ENCODE data around the gene PTGES2.

Gene PTGES2

DNA sequence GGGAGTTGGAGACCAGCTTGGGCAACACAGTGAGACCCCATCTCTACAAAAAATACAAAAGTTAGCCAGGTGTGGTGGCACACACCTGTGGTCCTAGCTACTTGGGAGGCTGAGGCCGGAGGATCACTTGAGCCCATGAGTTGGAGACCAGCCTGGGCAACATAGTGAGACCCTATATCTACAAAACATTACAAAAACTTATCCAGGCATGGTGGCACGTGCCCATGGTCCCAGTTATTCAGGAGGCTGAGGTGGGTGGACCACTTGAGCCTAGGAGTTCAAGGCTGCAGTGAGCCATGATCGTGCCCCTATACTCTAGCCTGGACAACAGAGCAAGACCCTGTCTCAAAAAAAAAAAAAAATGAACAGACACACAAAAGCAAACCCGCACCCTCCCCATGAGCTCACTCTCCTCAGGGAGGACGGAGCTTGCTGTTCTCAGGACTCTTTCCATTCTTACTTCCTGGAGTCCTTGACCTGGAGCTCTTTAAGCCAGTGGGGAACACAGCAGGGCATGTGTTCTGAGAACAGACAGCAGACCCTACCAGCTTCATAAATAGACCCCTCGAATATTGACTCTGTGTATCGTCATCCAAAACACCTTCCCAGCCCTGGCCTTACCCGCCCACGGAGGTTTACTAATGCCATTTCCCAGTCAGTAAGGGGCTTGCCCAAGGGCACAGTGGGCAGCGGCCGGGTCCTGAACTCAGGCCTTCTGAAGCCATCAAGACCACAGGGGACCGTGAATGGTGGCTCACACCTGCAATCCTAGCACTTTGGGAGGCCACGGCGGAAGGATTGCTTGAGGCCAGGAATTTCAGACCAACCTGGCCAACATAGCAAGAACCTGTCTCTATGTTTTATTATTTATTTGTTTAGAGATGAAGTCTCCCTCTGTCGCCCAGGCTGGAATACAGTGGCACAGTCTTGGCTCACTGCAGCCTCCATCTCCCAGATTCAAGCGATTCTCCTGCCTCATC, 11.1 kb downstream of the PTGES2 start:
- no peak overlapping the region for H3K4me2 ChIP-seq (ENCODE audit: low read depth, low read length)

DNA sequence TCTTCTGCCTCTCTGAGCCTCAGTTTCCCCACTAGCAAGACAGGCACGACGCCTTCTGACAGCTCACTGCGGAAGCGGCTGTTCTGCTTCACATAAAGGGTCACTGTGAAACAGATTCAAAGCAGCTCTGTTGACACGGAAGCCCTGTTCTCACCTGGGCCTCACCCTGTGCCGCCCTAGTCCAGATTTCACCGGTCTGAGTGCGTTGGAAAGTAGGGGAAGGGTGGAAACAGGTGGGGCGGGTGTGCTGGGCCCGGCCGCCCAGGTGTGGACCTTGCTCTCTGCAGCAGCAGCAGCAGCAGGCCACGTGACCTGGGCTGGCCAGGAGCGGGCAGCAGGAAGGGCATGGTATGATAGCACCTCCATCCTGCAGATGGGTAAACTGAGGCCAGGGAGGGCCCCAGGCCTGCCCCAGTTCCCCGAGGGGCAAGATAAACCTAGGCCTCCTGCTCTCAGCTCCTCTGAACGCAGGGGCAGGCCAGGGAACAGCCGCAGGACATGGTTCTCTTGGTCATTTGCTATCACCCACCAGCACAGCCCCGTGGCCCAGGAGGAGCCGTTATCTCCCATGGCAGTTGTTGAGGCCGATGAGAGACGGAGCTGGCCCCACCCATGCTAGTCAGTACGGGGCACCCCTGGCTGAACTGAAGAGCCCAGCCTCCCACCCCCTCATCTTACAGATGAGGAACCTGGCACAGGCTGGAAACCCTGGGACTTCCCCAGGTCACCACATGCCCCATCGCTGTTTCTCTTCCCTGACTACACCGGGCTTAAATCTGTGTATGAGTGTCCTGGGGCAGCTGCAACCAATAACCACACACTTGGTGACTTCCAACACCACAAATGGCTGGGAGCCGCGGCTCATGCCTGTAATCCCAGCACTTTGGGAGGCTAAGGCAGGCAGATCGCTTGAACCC, 12.1 kb downstream of the PTGES2 start:
- no peaks in the 10 kb centered on the region for H3K9me3 ChIP-seq (replicated peaks; ENCODE audit: insufficient read depth, low read length)
- no peak overlapping the region for H3K27ac ChIP-seq (ENCODE audit: low read length)
- TF ChIP-seq, protein P1, sequence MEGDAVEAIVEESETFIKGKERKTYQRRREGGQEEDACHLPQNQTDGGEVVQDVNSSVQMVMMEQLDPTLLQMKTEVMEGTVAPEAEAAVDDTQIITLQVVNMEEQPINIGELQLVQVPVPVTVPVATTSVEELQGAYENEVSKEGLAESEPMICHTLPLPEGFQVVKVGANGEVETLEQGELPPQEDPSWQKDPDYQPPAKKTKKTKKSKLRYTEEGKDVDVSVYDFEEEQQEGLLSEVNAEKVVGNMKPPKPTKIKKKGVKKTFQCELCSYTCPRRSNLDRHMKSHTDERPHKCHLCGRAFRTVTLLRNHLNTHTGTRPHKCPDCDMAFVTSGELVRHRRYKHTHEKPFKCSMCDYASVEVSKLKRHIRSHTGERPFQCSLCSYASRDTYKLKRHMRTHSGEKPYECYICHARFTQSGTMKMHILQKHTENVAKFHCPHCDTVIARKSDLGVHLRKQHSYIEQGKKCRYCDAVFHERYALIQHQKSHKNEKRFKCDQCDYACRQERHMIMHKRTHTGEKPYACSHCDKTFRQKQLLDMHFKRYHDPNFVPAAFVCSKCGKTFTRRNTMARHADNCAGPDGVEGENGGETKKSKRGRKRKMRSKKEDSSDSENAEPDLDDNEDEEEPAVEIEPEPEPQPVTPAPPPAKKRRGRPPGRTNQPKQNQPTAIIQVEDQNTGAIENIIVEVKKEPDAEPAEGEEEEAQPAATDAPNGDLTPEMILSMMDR (IDR thresholded peaks at IDR 0.05; ENCODE audit: low read length) = no peak
- TF ChIP-seq EZH2 (optimal IDR thresholded peaks at IDR 0.05; ENCODE audit: low read depth, low read length) = no peak
- TF ChIP-seq EZH2phosphoT487 (IDR thresholded peaks at IDR 0.05; ENCODE audit: low read length) = no peak
- H4K20me1 ChIP-seq (ENCODE audit: insufficient read depth, low read length) = no peaks in the 10 kb centered on the region
- no peak overlapping the region for H2AFZ ChIP-seq (ENCODE audit: low read length)
- no peaks in the 10 kb centered on the region for H3F3A ChIP-seq (ENCODE audit: insufficient read depth, low read length)
- no peak overlapping the region for H3K4me2 ChIP-seq (ENCODE audit: low read depth, low read length)
- no peaks in the 10 kb centered on the region for H3K36me3 ChIP-seq (replicated peaks; ENCODE audit: insufficient read depth, low read length)
- H3K79me2 ChIP-seq (ENCODE audit: low read length) = no peaks in the 10 kb centered on the region
- DNase-seq = no peak
- no peaks in the 10 kb centered on the region for H3K9me2 ChIP-seq (replicated peaks; ENCODE audit: insufficient read depth, low read length)
- no peak overlapping the region for H3K4me3 ChIP-seq (ENCODE audit: low read length)
- no peaks in the 10 kb centered on the region for H3K4me1 ChIP-seq (ENCODE audit: low read length)
- H3K27me3 ChIP-seq (replicated peaks; ENCODE audit: insufficient read depth, low read length) = no peaks in the 10 kb centered on the region
- no peak overlapping the region for H3K9ac ChIP-seq (ENCODE audit: low read length)

More for the DNA sequence above, 11.1 kb downstream of the PTGES2 start:
- H2AFZ ChIP-seq (ENCODE audit: low read length) = no peak overlapping the region
- TF ChIP-seq EZH2phosphoT487 (IDR thresholded peaks at IDR 0.05; ENCODE audit: low read length) = no peak
- no peak for TF ChIP-seq EZH2 (optimal IDR thresholded peaks at IDR 0.05; ENCODE audit: low read depth, low read length)
- TF ChIP-seq, protein P1 (IDR thresholded peaks at IDR 0.05; ENCODE audit: low read length) = no peak
- H4K20me1 ChIP-seq (ENCODE audit: insufficient read depth, low read length) = no peaks in the 10 kb centered on the region
- no peaks in the 10 kb centered on the region for H3K4me1 ChIP-seq (ENCODE audit: low read length)
- H3K27me3 ChIP-seq (replicated peaks; ENCODE audit: insufficient read depth, low read length) = no peaks in the 10 kb centered on the region
- no peaks in the 10 kb centered on the region for H3K9me2 ChIP-seq (replicated peaks; ENCODE audit: insufficient read depth, low read length)
- no peaks in the 10 kb centered on the region for H3K36me3 ChIP-seq (replicated peaks; ENCODE audit: insufficient read depth, low read length)
- DNase-seq = no peak
- no peak overlapping the region for H3K9ac ChIP-seq (ENCODE audit: low read length)
- no peak overlapping the region for H3K27ac ChIP-seq (ENCODE audit: low read length)
- no peak overlapping the region for H3K4me3 ChIP-seq (ENCODE audit: low read length)
- no peaks in the 10 kb centered on the region for H3F3A ChIP-seq (ENCODE audit: insufficient read depth, low read length)
- H3K79me2 ChIP-seq (ENCODE audit: low read length) = no peaks in the 10 kb centered on the region
- no peaks in the 10 kb centered on the region for H3K9me3 ChIP-seq (replicated peaks; ENCODE audit: insufficient read depth, low read length)

DNA sequence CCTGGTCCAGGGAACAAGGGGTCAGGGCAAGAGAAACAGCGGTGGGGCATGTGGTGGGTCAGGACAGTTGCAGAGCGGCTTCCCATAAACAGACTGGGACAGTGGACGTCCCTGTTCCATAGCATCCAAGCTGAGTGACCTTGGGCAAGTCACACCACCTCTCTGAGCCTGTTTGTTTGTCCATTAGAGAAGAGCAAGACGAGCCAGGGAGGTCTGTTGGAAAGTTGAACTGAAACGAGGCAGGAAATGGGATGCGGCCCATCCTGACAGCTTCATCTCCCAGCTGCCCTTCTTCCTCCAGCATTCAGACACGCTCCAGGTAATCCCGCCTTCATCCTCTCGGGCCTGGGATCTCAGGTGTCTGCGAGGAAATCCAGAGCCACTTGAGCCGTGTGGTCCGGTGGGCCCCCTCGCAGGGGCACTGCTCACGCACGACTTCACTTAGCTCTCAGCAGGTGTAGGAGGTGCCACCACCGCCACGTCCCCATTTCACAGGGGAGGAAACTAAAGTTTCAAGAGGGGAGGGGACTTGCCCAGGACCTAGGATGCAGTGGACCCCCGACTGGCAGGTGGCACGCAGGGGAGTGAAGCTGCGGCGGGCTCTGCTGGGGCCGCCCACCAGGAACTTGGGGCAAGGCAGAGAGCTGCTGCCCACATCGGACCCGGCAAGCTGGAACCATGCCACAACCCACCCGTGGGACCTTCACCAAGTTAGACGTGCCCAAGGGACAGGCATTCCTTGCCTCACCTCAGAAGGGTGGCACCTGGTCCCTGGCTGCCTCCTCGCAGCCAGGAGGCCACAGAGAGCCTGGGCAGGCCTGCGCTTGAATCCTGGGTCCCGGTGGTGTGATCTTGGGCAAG, 13.0 kb downstream of the PTGES2 start:
- Histone ChIP-seq H3K4me3 (ENCODE audit: low read length) (no peak overlapping the region), H3K4me2 (ENCODE audit: low read depth, low read length) (no peak overlapping the region), H3K4me1 (ENCODE audit: low read length) (no peaks in the 10 kb centered on the region), H3K36me3 (replicated peaks; ENCODE audit: insufficient read depth, low read length) (no peaks in the 10 kb centered on the region), H3K27me3 (replicated peaks; ENCODE audit: insufficient read depth, low read length) (no peaks in the 10 kb centered on the region), H3K9me2 (replicated peaks; ENCODE audit: insufficient read depth, low read length) (no peaks in the 10 kb centered on the region), H2AFZ (ENCODE audit: low read length) (no peak overlapping the region), H3F3A (ENCODE audit: insufficient read depth, low read length) (peaks cover 2% of the 10 kb centered on the region; the same call in 1 of the 2 replicates), H3K9ac (ENCODE audit: low read length) (no peak overlapping the region), H3K79me2 (ENCODE audit: low read length) (no peaks in the 10 kb centered on the region), H3K9me3 (replicated peaks; ENCODE audit: insufficient read depth, low read length) (no peaks in the 10 kb centered on the region), H4K20me1 (ENCODE audit: insufficient read depth, low read length) (no peaks in the 10 kb centered on the region), H3K27ac (ENCODE audit: low read length) (no peak overlapping the region)
- no peak for TF ChIP-seq EZH2phosphoT487 (IDR thresholded peaks at IDR 0.05; ENCODE audit: low read length)
- no peak for DNase-seq

Data from MM.1S (cell line).